Measurements from ENCODE around the gene HNRNPCL1.

The HNRNPCL1 gene

GRCh38 chr1:12798911-12799310 is 49.6 kb downstream of the HNRNPCL1 start:
- H3K9me2 ChIP-seq (replicated peaks; ENCODE audit: insufficient read depth, low read length) = no peaks in the 10 kb centered on the region
- no peaks in the 10 kb centered on the region for H4K20me1 ChIP-seq (ENCODE audit: insufficient read depth, low read length)
- H3K79me2 ChIP-seq (ENCODE audit: low read length) = no peaks in the 10 kb centered on the region
- H3K27ac ChIP-seq (ENCODE audit: low read length) = no peak overlapping the region
- H3K27me3 ChIP-seq (replicated peaks; ENCODE audit: insufficient read depth, low read length) = no peaks in the 10 kb centered on the region
- no peak overlapping the region for H3K4me2 ChIP-seq (ENCODE audit: low read depth, low read length)
- H3K4me3 ChIP-seq (ENCODE audit: low read length) = no peak overlapping the region
- H3K9ac ChIP-seq (ENCODE audit: low read length) = no peak overlapping the region
- no peaks in the 10 kb centered on the region for H3F3A ChIP-seq (ENCODE audit: insufficient read depth, low read length)
- H3K4me1 ChIP-seq (ENCODE audit: low read length) = no peaks in the 10 kb centered on the region; the same call in 1 of the 2 replicates
- no peaks in the 10 kb centered on the region for H3K9me3 ChIP-seq (replicated peaks; ENCODE audit: insufficient read depth, low read length)
- no peak for TF ChIP-seq EZH2 (optimal IDR thresholded peaks at IDR 0.05; ENCODE audit: low read depth, low read length)
- TF ChIP-seq, protein P1, sequence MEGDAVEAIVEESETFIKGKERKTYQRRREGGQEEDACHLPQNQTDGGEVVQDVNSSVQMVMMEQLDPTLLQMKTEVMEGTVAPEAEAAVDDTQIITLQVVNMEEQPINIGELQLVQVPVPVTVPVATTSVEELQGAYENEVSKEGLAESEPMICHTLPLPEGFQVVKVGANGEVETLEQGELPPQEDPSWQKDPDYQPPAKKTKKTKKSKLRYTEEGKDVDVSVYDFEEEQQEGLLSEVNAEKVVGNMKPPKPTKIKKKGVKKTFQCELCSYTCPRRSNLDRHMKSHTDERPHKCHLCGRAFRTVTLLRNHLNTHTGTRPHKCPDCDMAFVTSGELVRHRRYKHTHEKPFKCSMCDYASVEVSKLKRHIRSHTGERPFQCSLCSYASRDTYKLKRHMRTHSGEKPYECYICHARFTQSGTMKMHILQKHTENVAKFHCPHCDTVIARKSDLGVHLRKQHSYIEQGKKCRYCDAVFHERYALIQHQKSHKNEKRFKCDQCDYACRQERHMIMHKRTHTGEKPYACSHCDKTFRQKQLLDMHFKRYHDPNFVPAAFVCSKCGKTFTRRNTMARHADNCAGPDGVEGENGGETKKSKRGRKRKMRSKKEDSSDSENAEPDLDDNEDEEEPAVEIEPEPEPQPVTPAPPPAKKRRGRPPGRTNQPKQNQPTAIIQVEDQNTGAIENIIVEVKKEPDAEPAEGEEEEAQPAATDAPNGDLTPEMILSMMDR (IDR thresholded peaks at IDR 0.05; ENCODE audit: low read length) = no peak
- no peak for TF ChIP-seq EZH2phosphoT487 (IDR thresholded peaks at IDR 0.05; ENCODE audit: low read length)
- no peak for DNase-seq
- no peak overlapping the region for H2AFZ ChIP-seq (ENCODE audit: low read length)
- no peaks in the 10 kb centered on the region for H3K36me3 ChIP-seq (replicated peaks; ENCODE audit: insufficient read depth, low read length)
